Fibroblast of the aortic adventitia (primary cell): ENCODE measurements around the gene PDGFRB. TPM values are rescaled to one million over a fixed set of nuclear protein-coding genes. Genes with fewer than 3 reads are reported as not detected.

Experiments used
- DNase-seq: peaks from one replicate; pipeline ENCODE4 v3.0.0-alpha.2; 2010; ENCODE audit warnings: low read depth
- H3K4me3 ChIP-seq: 2 replicates; pipeline ENCODE4 v1.5.1; 2011; ENCODE audit warnings: low read depth, mild to moderate bottlenecking, control low read depth, low read length, moderate library complexity
- total RNA-seq: library from RNA; depleted of rRNA; stranded (reverse); fragments of >200 nt; gene quantifications from 2 replicates; pipeline ENCODE4 v1.2.3, GENCODE V29; 2012; ENCODE audit warnings: low replicate concordance
- TF ChIP-seq, protein P1 (sequence below): IDR thresholded peaks from 2 replicates; pipeline ENCODE4 v1.5.1; 2011; ENCODE audit warnings: mild to moderate bottlenecking, low read length, control low read depth, inconsistent platforms; ENCODE audit not compliant: insufficient read depth

Gene PDGFRB
- total RNA-seq, 1 donor: 111 TPM

DNA sequence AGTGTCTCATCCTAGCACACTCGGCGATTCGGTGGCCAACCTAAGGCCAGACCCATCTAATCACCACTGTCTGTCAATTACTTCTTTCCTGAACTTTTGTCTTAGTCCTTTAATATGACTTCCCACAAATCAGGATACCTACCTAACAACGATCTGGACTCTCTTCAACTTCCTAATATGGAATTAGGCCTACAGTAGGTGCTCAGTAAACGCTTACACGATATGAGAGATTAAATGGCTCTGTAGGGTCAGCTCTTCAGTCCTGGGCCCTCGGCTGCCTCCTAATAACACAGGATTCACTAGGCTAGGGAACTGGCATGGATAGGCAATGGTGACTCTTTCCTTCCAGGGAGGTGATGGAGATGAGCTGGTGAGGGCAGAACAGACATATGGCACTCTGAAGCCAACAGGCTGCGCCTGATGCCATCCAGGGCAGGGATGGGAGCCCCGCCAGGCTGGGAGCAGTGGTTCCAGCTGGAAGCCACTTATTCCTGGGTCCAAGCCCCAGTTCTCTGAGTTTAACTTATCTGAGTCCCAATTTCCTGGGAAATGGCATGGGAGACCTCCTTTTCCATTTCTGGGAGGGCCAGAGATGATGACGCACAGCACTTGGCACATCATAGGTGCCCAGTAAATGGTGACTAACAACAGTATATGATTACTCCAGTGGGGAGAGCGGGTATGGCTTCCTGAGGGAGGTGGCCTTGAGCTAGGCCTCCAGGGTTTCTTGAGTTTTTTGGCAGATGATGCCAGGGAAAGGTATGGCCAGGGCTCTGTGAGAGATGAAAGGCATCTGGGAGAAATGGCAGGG is 7.3 kb downstream of the PDGFRB start:
- H3K4me3 ChIP-seq: no peak overlapping the region
- DNase-seq: peak; percentile 66
- TF ChIP-seq, protein P1, sequence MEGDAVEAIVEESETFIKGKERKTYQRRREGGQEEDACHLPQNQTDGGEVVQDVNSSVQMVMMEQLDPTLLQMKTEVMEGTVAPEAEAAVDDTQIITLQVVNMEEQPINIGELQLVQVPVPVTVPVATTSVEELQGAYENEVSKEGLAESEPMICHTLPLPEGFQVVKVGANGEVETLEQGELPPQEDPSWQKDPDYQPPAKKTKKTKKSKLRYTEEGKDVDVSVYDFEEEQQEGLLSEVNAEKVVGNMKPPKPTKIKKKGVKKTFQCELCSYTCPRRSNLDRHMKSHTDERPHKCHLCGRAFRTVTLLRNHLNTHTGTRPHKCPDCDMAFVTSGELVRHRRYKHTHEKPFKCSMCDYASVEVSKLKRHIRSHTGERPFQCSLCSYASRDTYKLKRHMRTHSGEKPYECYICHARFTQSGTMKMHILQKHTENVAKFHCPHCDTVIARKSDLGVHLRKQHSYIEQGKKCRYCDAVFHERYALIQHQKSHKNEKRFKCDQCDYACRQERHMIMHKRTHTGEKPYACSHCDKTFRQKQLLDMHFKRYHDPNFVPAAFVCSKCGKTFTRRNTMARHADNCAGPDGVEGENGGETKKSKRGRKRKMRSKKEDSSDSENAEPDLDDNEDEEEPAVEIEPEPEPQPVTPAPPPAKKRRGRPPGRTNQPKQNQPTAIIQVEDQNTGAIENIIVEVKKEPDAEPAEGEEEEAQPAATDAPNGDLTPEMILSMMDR: no peak

DNA sequence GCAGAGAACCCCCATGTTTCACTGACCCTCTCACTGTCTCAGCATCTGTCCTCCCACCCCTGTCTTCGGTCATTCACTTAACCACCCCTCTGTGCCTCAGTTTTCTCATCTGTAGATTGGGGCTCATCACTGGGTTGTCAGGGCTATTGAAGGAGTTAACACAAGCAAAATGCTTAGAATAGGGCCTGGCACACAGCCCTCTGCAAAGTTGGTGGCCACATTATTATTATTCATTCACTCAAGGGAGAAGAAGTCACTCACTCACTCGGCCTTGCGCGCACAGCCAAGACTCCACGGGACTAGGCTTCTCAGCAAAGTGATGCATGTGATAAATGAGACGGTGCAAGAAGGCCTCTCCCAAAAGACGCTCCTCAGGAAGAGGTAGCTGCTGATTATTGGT is 8.0 kb downstream of the PDGFRB start:
- TF ChIP-seq, protein P1: no peak
- DNase-seq: no peak
- H3K4me3 ChIP-seq: no peak overlapping the region

DNA sequence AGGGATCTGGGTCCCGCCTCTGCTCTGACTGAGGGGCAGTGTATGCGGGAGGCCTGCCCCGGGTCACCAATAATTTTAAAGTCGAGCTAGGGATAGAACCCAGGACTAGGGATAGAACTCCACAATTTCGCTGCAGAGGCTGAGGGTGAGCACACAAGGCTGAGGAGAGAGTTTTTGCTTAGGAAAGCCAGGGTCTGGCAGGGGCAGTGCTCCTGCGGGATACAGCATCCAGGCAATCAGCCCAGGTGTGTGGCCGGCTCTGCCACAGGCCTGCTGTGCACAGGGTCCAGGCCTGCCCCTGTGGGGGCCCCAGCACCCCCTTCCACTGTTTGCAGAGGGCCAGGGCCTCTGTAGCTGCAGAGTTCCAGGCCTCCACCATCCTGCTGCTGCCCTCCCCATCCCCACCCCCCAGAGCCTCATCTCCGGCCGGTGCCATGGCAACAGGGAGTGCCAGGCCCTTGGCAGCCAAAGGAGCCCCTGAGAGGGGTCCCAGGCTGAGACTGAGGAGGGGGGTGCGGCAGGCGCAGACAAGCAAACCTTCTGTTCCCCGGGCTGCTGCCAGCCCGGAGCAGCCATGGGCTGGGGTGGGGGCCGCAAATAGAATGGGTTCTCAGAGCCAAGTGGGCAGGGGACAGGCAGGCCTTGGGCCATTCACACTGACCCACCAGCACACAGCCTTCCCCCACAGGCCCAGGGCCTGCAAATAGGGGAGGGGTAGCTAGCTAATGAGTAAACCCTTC is 8.6 kb downstream of the PDGFRB start:
- H3K4me3 ChIP-seq: no peak overlapping the region
- no peak for DNase-seq
- TF ChIP-seq, protein P1: no peak

DNA sequence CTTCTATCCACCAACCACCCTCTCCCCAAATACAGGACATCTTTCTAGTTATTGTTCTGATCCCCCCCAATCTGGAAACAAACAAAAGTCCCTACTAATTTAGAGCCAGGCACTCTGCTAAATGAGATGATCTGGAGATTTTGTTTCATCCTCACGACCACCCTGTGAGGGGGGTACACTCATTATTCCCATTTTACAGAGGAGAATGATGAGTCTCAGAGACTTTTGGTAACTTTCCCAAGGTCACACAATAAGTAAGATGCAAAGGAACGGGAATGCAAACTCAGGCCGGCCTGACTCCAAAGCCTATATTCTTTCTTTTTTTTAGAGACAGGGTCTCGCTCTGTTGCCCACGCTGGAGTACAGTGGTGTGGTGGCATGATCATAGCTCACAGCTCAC is 9.4 kb downstream of the PDGFRB start:
- H3K4me3 ChIP-seq: no peak overlapping the region
- TF ChIP-seq, protein P1: no peak
- DNase-seq: no peak

DNA sequence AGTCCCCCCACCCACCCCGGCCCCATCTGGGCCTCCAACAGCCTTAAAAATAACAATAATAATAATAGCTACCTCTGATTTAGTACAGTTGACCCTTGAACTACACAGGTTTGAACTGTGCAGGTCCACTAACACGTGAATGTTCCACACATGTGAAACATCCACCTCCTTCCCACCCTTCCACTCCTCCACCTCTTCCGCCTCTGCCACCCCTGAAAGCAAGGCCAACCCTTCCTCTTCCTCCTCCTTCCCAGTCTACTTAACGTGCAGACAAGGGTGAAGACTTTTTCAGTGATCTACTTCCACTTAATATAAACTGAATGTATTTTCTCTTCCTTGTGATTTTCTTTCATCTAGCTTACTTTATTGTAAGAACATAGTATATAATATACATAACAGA is 10.8 kb downstream of the PDGFRB start:
- no peak for DNase-seq
- no peak overlapping the region for H3K4me3 ChIP-seq
- TF ChIP-seq, protein P1: no peak

DNA sequence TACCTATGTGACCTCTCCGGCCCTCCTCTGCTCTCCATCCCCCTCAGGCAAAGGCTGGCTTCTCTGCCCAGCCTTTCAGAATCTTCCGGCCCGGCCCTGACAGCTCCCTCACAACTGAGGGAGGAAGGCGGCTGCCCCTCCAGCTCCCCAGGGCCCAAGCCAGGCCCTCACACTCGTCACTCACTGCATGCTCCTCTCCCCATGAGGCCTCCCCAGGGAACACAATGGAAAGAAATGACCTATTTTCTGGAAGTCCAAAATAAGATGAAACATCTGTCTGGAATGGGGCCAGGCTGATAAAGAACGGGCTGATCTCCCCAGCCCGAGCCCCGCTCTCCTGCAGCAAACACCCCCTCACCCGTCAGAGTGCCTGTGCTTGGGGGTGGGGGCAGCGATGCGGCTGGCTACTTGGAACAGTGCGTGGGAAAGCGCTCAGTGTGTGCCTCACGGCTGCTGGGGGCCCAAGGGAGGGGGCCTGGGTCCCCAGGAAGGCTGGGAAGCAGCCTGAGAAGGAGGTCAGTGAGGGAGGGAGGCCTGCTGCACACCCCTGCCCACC is 11.3 kb downstream of the PDGFRB start:
- TF ChIP-seq, protein P1: no peak
- peak overlapping the region; percentile 41 for H3K4me3 ChIP-seq
- peak; percentile 96 for DNase-seq
